Suprapubic skin (tissue), 4 donors: ENCODE data around the gene ST13.

Experiments
- EP300 ChIP-seq: sonication (generic); formaldehyde crosslinking; IDR thresholded peaks from one replicate; pipeline ENCODE4 v1.6.1; 2017; ENCODE audit warnings: antibody characterized with exemption
- POLR2A ChIP-seq, 2 donors: fragments of 450-650 bp; IDR thresholded peaks; one replicate each; pipeline ENCODE4 v1.6.1; 2017; ENCODE audit warnings: antibody characterized with exemption in 2 of 2, mild to moderate bottlenecking in 2 of 2, moderate library complexity in 2 of 2
- POLR2AphosphoS5 ChIP-seq, 3 donors: sonication (generic); formaldehyde crosslinking; IDR thresholded peaks; one replicate each; pipeline ENCODE4 v1.6.1; 2017; ENCODE audit warnings: antibody characterized with exemption in 3 of 3
- TF ChIP-seq, protein P1 (sequence below), 2 donors: fragments of 200-600 bp in 1 of 2; fragments of 450-650 bp in 1 of 2; sonication (generic) in 1 of 2; IDR thresholded peaks; one replicate each; pipeline ENCODE4 v1.5.1; 2016 to 2019; ENCODE audit warnings: antibody characterized with exemption in 2 of 2, mild to moderate bottlenecking in 1 of 2, moderate library complexity in 1 of 2

DNA sequence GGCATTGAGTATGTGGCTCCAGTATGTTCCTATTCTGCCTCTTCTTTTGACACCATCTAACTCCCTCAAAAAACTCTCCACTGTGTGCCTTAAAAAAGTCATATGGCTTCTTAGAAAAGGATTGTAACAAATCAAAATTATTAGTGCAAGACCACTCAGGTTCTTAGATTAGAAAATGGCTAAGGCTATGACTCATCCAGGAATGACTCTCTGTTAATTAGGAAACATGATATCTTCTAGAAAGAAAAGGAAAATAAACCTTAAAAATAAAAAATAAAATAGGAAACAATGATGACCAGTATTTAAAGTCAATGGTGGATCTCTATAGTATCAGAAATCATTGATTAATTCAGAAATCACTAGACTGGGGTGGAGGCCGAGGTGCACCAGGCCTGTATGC, 59.0 kb downstream of the ST13 start:
- TF ChIP-seq, protein P1, sequence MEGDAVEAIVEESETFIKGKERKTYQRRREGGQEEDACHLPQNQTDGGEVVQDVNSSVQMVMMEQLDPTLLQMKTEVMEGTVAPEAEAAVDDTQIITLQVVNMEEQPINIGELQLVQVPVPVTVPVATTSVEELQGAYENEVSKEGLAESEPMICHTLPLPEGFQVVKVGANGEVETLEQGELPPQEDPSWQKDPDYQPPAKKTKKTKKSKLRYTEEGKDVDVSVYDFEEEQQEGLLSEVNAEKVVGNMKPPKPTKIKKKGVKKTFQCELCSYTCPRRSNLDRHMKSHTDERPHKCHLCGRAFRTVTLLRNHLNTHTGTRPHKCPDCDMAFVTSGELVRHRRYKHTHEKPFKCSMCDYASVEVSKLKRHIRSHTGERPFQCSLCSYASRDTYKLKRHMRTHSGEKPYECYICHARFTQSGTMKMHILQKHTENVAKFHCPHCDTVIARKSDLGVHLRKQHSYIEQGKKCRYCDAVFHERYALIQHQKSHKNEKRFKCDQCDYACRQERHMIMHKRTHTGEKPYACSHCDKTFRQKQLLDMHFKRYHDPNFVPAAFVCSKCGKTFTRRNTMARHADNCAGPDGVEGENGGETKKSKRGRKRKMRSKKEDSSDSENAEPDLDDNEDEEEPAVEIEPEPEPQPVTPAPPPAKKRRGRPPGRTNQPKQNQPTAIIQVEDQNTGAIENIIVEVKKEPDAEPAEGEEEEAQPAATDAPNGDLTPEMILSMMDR (IDR thresholded peaks at IDR 0.05), result no peak
- TF ChIP-seq EP300 (no peak), POLR2A (IDR thresholded peaks at IDR 0.05) (no peak), POLR2AphosphoS5 (IDR thresholded peaks at IDR 0.05) (no peak)
